ENCODE data around the gene TSPO2.

DNA sequence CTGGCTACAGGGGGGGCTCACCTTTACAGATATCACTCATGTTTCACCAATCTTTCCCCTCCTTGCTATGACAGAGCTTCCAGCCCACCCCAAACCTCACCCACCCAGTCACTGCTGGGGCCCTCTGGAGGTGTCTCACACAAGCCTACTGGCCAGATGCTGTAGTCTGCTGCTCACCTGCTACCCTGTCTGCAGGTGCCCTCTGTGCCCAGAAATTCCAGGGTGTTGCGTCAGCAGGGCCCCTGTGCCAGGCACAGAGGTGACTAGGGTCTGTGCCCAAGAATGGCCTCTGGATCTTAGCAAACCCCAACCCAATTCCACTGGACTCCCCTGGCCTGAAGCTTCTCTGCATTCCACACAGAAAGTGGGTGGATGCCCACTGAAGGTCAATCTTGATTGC, 24.6 kb upstream of the TSPO2 start:
- TF ChIP-seq POLR2AphosphoS5 (IDR thresholded peaks at IDR 0.05): no peak
- TF ChIP-seq, protein P1, sequence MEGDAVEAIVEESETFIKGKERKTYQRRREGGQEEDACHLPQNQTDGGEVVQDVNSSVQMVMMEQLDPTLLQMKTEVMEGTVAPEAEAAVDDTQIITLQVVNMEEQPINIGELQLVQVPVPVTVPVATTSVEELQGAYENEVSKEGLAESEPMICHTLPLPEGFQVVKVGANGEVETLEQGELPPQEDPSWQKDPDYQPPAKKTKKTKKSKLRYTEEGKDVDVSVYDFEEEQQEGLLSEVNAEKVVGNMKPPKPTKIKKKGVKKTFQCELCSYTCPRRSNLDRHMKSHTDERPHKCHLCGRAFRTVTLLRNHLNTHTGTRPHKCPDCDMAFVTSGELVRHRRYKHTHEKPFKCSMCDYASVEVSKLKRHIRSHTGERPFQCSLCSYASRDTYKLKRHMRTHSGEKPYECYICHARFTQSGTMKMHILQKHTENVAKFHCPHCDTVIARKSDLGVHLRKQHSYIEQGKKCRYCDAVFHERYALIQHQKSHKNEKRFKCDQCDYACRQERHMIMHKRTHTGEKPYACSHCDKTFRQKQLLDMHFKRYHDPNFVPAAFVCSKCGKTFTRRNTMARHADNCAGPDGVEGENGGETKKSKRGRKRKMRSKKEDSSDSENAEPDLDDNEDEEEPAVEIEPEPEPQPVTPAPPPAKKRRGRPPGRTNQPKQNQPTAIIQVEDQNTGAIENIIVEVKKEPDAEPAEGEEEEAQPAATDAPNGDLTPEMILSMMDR (IDR thresholded peaks at IDR 0.05): no peak

Data from prostate gland (tissue), 2 donors.